NCI-H446 treated with DMSO at 0.1 percent for 48 hours (cell line): ENCODE measurements around the gene ELFN1.

ENCODE experiments used
- DNase-seq: peaks from one replicate; lab custom pipeline; 2025; lab: John Stamatoyannopoulos, UW

The ELFN1 gene

GRCh38 chr7:1669954-1670893 lies at the start of gene ELFN1:
Gene ELFN1, plus strand, starts transcription at chr7:1670277. Its CDS starts 74,320 bp downstream, at chr7:1744597.
- no peak for DNase-seq

GRCh38 chr7:1620835-1621234 lies 49.2 kb upstream of the ELFN1 start:
- DNase-seq: no peak

- DNase-seq: no peak
Measured at GRCh38 chr7:1621718-1622117, 48.4 kb upstream of the ELFN1 start.

GRCh38 chr7:1622441-1622840 lies 47.6 kb upstream of the ELFN1 start:
- no peak for DNase-seq

GRCh38 chr7:1623810-1624209 lies 46.3 kb upstream of the ELFN1 start:
- no peak for DNase-seq

- no peak for DNase-seq
Measured at GRCh38 chr7:1624999-1625927, 44.8 kb upstream of the ELFN1 start.

GRCh38 chr7:1626769-1627168 lies 43.3 kb upstream of the ELFN1 start:
- DNase-seq: no peak

GRCh38 chr7:1630700-1631336 lies 39.3 kb upstream of the ELFN1 start:
- DNase-seq: no peak

- no peak for DNase-seq
Measured at GRCh38 chr7:1631678-1632077, 38.4 kb upstream of the ELFN1 start.

GRCh38 chr7:1632506-1632905 lies 37.6 kb upstream of the ELFN1 start:
- DNase-seq: no peak

GRCh38 chr7:1632916-1633785 lies 36.9 kb upstream of the ELFN1 start:
- DNase-seq: no peak

- no peak for DNase-seq
Measured at GRCh38 chr7:1635401-1635800, 34.7 kb upstream of the ELFN1 start.

- DNase-seq: no peak
Measured at GRCh38 chr7:1637155-1637554, 32.9 kb upstream of the ELFN1 start.

GRCh38 chr7:1638215-1638661 lies 31.8 kb upstream of the ELFN1 start:
- DNase-seq: no peak

GRCh38 chr7:1639071-1639470 lies 31.0 kb upstream of the ELFN1 start:
- DNase-seq: no peak

- DNase-seq: no peak
Measured at GRCh38 chr7:1639532-1640175, 30.4 kb upstream of the ELFN1 start.

- no peak for DNase-seq
Measured at GRCh38 chr7:1640376-1641172, 29.5 kb upstream of the ELFN1 start.

GRCh38 chr7:1641173-1641572 lies 28.9 kb upstream of the ELFN1 start:
- no peak for DNase-seq

GRCh38 chr7:1641661-1642260 lies 28.3 kb upstream of the ELFN1 start:
- no peak for DNase-seq
